IPS-18c (cell line): ENCODE measurements around the gene NSD2.
"Not testable (repeated sequence)": the region's sequence is repeated elsewhere in the genome, so short reads cannot be mapped to it uniquely, and the experiment has no call there.

Experiments used
- H3K4me3 ChIP-seq: 2 replicates; pipeline ENCODE4 v1.7.0; 2013; ENCODE audit warnings: low read depth, mild to moderate bottlenecking, low read length, moderate library complexity; ENCODE audit not compliant: insufficient read depth
- H3K9me3 ChIP-seq: one replicate; pipeline ENCODE4 v1.6.1; 2013; ENCODE audit warnings: mild to moderate bottlenecking, low read length, moderate library complexity; ENCODE audit not compliant: control insufficient read depth, insufficient read depth

Gene NSD2

DNA sequence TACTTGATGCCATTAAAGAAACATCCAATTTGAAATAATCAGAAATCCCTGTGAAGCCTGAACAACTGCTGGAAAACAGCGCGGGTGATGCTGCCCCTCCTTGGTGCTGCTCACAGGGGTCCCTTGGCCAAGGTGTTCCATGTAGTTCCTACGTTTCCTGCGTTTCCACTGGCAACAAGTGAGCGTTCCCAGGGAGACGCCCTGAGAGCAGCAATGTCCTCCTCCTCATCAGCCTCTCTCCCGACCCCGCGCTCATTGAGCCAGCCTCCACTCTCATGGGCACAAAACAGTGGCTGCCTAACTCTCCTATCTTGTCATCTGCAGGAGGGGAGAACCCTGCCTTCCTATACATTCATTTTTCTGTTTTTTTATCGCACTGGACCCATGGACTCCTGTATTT, 34.1 kb upstream of the NSD2 start:
- no peaks in the 10 kb centered on the region for H3K9me3 ChIP-seq
- no peak overlapping the region for H3K4me3 ChIP-seq

DNA sequence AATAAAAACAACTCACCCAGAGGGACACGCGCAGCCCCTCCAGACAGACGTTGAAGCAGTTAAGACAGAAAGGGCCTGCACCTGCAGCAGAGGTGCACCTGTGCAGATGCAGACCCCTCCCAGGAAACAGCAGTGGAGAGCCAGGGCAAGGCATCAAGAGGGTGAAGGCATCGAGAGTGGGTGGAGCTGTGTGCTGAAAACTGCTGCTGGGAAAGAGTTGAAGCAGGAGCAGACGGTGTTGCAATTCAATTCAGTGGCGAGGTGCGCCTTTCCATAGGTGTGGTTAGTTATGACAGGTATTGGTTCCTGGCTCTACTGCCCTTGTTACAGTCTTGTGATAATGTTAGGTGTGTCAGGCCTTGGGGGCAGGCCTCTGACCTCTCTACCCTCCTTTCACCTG, 31.9 kb upstream of the NSD2 start:
- Histone ChIP-seq H3K9me3 (no peaks in the 10 kb centered on the region), H3K4me3 (no peak overlapping the region)

DNA sequence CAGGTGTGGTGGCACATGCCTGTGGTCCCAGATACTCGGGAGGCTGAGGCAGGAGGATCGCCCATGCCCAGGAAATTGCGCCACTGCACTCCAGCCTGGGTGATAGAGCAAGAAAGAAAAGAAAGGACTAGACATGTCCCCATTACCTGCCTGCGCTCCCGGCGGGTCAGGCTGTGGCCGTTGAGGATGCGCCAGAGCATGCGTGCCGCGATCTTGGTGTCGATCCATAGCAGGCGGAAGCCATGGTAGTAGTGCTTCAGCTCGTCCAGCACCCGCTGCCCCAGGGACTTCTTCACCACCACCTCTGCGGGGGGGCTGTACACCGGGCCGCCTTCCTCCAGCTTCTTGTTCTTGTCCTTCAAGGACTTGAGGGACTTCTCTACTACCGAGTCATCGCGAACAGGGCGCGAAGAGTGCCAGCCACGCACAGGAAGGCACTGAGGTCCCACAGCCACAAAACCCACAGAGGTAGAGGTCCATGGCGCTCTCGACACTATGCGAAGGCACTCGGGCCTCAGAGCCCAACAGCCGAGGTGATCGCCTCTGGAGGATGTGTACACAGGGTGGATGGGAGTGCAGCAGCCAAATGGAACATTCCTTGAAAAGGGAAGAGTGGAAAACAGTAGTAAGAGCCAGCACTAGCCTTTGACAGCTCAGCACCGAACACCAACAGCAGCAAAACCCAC, 29.8 kb upstream of the NSD2 start:
- Histone ChIP-seq H3K4me3 (no peak overlapping the region), H3K9me3 (no peaks in the 10 kb centered on the region)

GRCh38 chr4:1841887-1842210, 29.3 kb upstream of the NSD2 start:
- Histone ChIP-seq H3K9me3 (no peaks in the 10 kb centered on the region), H3K4me3 (no peak overlapping the region)

GRCh38 chr4:1842339-1842895, 28.8 kb upstream of the NSD2 start:
- no peak overlapping the region for H3K4me3 ChIP-seq
- H3K9me3 ChIP-seq, result no peaks in the 10 kb centered on the region

- no peak overlapping the region for H3K4me3 ChIP-seq
- no peaks in the 10 kb centered on the region for H3K9me3 ChIP-seq
Observed at GRCh38 chr4:1842993-1843448, 28.2 kb upstream of the NSD2 start.

DNA sequence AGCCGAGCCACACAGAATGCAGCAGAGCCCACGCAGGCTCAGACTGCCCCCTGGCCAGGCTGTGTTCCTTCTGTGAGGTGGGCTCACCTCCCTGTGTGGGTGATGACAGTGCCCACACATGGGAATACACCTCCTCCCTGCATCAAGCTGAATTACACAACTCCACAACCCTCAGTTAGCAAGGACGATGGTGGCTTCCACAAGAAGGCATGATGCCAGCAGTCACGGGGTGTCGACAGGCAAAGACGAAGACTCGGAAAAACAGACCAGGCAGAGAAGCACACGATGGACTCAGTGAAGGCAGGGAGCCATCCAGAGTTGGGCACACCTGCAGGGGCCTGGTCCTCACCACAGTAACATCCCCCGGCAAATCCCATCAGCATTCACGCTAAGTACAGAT, 27.3 kb upstream of the NSD2 start:
- Histone ChIP-seq H3K9me3 (no peaks in the 10 kb centered on the region), H3K4me3 (no peak overlapping the region)

DNA sequence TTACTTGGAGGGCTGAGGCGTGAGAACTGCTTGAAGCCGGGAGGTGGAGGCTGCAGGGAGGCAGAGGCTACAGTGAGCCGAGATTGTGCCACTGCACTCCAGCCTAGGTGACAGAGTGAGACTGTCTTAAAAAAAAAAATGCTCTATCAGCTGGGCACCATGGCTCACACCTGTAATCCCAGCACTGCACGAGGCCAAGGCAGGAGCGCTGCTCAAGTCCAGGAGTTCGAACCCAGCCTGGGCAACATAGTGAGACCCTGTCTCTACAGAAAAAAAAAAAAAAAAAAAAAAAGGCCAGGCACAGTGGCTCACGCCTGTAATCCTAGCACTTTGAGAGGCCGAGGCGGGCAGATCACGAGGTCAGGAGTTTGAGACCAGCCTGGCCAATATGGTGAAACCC, 26.6 kb upstream of the NSD2 start:
- H3K4me3 ChIP-seq, H3K9me3 ChIP-seq: not testable (repeated sequence)

DNA sequence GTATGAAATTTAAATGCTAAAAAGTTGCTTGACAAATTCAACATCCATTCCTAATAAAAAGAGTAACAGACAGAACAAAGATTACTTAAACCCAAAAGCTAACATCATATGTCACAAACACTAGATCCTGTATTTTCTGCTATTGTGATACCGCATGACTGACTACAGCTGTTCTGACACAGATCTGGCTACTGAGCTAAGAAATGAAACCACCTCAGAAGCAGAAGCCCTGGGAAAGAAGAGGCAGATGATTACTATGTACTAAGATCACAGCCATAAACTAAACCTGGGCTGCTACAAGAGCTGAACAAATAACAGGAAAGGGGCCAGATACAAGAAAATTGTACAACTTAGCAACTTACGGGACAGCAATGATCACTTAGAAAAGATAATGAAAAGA, 24.6 kb upstream of the NSD2 start:
- Histone ChIP-seq H3K9me3 (no peaks in the 10 kb centered on the region), H3K4me3 (no peak overlapping the region)

- Histone ChIP-seq H3K9me3 (no peaks in the 10 kb centered on the region), H3K4me3 (no peak overlapping the region)
Observed at GRCh38 chr4:1850276-1850675, 20.9 kb upstream of the NSD2 start.

GRCh38 chr4:1851160-1851559, 20.0 kb upstream of the NSD2 start:
- H3K4me3 ChIP-seq, result no peak overlapping the region
- no peaks in the 10 kb centered on the region for H3K9me3 ChIP-seq

DNA sequence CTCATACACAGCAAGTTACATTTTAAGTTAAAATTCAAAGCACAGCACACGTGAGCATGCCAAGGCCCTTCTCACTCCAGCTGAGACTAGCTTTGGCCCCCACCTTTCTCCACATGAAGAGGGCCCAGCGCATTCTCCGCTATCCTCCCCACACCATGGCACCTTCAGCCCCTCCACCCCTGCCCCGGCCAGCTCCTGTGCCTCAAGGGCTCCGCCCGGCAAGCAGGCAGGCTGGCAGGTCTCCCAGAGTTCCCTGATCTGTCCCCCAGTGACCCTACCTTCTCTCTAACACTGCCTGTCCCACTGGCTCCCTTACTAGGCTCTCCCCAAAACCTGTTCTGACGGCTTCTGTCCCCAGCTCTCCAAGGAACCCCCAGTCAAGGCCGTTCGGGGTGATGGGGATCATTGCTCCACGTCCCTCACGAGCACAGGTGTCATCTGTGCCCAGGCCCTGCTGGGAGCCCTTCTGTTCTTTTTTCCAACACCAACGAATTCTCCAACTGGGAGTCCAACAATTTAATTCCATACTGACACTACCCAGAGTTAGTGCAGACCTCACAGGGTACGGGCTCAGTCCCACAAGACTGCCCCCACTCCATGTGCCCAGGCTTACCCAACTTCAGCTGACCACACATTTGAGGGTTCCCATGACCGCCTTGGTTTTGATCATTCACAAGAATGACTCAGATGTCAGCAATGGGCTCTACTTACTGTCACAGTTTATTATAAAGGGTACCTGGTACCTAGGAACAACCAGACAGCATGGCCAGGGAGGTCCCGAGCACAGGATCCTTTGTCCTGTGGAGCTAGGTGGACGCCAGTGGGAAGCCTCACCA, 19.4 kb upstream of the NSD2 start:
- no peak overlapping the region for H3K4me3 ChIP-seq
- H3K9me3 ChIP-seq, result no peaks in the 10 kb centered on the region

- no peaks in the 10 kb centered on the region for H3K9me3 ChIP-seq
- no peak overlapping the region for H3K4me3 ChIP-seq
Observed at GRCh38 chr4:1852904-1853623, 18.1 kb upstream of the NSD2 start.

GRCh38 chr4:1854752-1855151, 16.4 kb upstream of the NSD2 start:
- H3K4me3 ChIP-seq, result peak overlapping the region; percentile 90
- H3K9me3 ChIP-seq, result peaks cover 2% of the 10 kb centered on the region

DNA sequence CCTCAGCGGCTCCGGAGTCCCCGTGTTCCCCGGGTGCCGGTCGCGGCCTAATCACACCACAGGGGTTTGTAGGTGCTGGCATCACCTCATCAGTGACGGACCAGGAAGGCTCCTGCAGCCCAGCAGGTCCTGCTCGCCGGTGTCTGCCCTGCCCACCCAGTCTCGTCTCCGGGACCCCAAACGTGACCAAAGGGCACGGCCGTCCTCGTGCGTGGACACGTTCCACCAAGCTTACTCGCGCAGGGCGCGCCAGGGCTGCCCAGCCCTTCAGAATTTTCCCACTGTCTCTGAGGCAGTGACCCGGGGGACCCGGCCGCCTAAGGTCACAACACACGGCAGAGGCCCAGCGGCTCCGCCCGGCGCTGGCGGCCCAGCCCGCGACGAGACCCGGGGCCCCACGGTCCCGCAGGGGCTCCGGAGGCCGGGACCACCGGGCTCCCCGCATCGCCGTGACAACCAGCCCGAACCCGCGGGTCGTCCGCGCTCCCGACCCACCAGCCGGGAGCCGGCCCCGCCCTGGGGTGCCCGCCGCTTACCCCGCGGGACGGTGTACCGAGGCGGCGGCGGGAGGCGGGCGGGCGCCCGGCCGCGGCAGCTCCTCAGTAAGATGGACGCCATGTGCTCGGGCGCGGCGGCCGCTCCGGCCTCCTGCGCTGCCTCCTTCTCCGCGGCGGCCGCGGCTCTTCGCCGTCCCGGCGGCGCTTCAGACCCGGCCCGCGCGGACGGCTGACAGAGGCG, 15.7 kb upstream of the NSD2 start:
- H3K4me3 ChIP-seq, result peak overlapping the region; percentile 90
- H3K9me3 ChIP-seq, result peaks cover 2% of the 10 kb centered on the region

DNA sequence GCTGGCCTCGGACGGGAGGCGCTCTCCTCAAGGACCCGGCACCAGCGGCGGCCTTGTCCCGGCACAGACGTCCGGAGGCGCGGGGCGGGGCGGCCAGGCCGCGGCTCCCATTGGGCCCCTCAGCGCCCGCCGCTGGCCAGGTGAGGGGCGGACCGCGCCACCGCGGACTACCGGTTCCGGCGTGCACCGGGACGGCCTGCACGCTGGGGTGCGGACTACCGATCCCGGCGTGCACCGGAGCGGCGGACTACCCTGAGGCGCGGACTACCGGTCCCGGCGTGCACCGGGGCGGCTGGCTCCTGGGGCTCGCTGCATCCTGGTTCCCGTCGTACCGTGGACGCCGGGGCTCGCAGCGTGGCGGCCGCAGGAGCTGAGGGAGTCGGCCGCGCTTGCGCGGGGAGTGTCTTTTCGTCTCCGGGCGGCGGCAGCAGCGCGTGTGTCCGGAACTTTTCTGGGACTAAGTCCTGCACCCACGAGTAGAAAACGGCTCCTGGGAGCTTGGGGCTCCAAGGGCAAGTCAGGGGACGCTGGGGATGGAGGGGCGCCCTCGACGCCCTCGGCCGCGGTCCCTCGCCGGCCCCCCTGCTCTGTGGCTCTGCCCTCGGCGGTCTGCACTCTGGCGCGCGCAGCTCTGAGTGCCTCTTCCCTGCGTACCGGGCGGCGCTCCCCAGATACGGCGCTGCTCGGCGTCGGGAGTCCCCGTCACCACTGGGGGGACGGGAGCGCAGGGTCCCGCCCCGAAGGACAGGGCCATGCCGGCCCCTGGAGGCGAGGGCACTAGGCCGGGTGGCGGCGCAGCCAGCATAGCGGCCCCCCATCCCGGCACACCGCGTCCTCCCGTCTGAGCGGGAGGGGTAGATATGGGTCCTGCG, 14.9 kb upstream of the NSD2 start, which contains the start of gene LETM1:
Gene LETM1 (minus strand): TSS at position 86 of the 872 bp plus-strand sequence. CDS start 206 bp downstream, outside the sequence.
- peak within 1 kb of the TSS; percentile 90 for H3K4me3 ChIP-seq
- peaks cover 2% of the 10 kb centered on the region for H3K9me3 ChIP-seq
